Measurements from ENCODE around the gene PRTN3.

- TF ChIP-seq, protein P1, sequence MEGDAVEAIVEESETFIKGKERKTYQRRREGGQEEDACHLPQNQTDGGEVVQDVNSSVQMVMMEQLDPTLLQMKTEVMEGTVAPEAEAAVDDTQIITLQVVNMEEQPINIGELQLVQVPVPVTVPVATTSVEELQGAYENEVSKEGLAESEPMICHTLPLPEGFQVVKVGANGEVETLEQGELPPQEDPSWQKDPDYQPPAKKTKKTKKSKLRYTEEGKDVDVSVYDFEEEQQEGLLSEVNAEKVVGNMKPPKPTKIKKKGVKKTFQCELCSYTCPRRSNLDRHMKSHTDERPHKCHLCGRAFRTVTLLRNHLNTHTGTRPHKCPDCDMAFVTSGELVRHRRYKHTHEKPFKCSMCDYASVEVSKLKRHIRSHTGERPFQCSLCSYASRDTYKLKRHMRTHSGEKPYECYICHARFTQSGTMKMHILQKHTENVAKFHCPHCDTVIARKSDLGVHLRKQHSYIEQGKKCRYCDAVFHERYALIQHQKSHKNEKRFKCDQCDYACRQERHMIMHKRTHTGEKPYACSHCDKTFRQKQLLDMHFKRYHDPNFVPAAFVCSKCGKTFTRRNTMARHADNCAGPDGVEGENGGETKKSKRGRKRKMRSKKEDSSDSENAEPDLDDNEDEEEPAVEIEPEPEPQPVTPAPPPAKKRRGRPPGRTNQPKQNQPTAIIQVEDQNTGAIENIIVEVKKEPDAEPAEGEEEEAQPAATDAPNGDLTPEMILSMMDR (IDR thresholded peaks at IDR 0.05), result no peak
- TF ChIP-seq EZH2 (IDR thresholded peaks at IDR 0.05) (no peak), EZH2phosphoT487 (IDR thresholded peaks at IDR 0.05) (no peak)
These were observed 34.9 kb upstream of the PRTN3 start for GRCh38 chr19:805600-806550.

Data from neural progenitor cell (in vitro differentiated cells).